ENCODE data around the gene BIVM. TPM values are rescaled to one million over a fixed set of nuclear protein-coding genes. Genes with fewer than 3 reads are reported as not detected.
"Not testable (repeated sequence)": the region's sequence is repeated elsewhere in the genome, so short reads cannot be mapped to it uniquely, and the experiment has no call there.

The BIVM gene
- total RNA-seq, 1 experiment from 2014 or later, result 14.9 TPM

DNA sequence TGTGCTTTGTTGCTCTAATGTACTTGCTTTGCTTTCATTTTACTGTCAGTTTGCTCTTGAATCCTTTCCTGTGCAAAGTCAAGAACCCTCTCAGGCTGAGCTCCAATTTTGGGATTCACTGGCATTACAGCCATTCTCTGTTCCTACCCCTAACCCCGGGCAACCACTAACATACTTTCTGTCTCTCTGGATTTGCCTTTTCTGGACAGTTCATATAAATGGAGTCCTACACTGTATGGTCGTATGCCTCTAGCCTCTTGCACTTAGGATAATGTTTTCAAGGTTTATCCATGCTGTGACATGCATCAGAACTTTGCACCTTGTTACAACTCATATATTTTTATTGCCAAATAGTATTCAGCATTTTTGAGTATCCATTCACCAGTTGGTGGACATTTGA lies 22.6 kb upstream of the BIVM start:
- H3K4me1 ChIP-seq, result peaks cover 2% of the 10 kb centered on the region
- no peaks in the 10 kb centered on the region for H3K27me3 ChIP-seq (replicated peaks; ENCODE audit: control insufficient read depth, insufficient read depth, low read length)
- BruUV-seq (replicated peaks), result no TSS peak
- no peak for DNase-seq
- no peak overlapping the region for H3K27ac Mint-ChIP-seq (ENCODE audit: unreplicated experiment)
- no peaks in the 10 kb centered on the region for H3K9me3 ChIP-seq
- peaks cover 14% of the 10 kb centered on the region for H3K4me1 Mint-ChIP-seq (ENCODE audit: low read depth, unreplicated experiment)
- H3K4me3 ChIP-seq (ENCODE audit: low read depth, low read length), result no peak overlapping the region
- H3K9me3 Mint-ChIP-seq (ENCODE audit: unreplicated experiment), result peaks cover 6% of the 10 kb centered on the region
- H3K36me3 ChIP-seq (ENCODE audit: control insufficient read depth, insufficient read depth, low read length), result no peaks in the 10 kb centered on the region
- TF ChIP-seq, protein P1, sequence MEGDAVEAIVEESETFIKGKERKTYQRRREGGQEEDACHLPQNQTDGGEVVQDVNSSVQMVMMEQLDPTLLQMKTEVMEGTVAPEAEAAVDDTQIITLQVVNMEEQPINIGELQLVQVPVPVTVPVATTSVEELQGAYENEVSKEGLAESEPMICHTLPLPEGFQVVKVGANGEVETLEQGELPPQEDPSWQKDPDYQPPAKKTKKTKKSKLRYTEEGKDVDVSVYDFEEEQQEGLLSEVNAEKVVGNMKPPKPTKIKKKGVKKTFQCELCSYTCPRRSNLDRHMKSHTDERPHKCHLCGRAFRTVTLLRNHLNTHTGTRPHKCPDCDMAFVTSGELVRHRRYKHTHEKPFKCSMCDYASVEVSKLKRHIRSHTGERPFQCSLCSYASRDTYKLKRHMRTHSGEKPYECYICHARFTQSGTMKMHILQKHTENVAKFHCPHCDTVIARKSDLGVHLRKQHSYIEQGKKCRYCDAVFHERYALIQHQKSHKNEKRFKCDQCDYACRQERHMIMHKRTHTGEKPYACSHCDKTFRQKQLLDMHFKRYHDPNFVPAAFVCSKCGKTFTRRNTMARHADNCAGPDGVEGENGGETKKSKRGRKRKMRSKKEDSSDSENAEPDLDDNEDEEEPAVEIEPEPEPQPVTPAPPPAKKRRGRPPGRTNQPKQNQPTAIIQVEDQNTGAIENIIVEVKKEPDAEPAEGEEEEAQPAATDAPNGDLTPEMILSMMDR (IDR thresholded peaks at IDR 0.05; ENCODE audit: insufficient read depth in 1 of 2, low read depth in 1 of 2, low read length in 1 of 2, severe bottlenecking in 1 of 2, unreplicated experiment in 1 of 2), result no peak
- no peaks in the 10 kb centered on the region for H3K27me3 Mint-ChIP-seq (ENCODE audit: insufficient read depth, unreplicated experiment)
- POLR2A ChIA-PET, result no interaction called here
- no peak overlapping the region for H3K4me3 Mint-ChIP-seq (ENCODE audit: unreplicated experiment)
- intact Hi-C loops (cut with micrococcal nuclease; ENCODE audit: unreplicated experiment), result no loop called here
- no peaks in the 10 kb centered on the region for H3K36me3 Mint-ChIP-seq (ENCODE audit: insufficient read depth, unreplicated experiment)
- CTCF ChIA-PET, result no interaction called here

DNA sequence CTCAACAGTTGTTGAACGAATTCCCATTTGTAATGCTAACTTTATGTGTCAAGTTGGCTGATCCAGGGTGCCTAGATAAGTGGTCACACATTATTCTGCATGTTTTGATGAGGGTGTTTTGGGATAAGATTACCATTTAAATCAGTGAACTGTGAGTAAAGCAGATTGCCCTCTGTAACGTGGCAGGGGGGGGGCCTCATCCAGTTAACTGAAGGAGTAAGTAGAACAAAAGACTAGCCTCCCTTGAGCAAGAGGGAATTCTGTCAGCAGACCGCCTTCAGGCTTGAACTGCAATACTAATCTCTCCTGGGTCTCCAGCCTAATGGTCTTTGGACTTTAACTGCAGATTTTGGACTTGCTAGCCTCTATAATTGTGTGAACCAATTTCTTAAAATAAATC lies 21.2 kb upstream of the BIVM start:
- CTCF ChIA-PET, result no interaction called here

DNA sequence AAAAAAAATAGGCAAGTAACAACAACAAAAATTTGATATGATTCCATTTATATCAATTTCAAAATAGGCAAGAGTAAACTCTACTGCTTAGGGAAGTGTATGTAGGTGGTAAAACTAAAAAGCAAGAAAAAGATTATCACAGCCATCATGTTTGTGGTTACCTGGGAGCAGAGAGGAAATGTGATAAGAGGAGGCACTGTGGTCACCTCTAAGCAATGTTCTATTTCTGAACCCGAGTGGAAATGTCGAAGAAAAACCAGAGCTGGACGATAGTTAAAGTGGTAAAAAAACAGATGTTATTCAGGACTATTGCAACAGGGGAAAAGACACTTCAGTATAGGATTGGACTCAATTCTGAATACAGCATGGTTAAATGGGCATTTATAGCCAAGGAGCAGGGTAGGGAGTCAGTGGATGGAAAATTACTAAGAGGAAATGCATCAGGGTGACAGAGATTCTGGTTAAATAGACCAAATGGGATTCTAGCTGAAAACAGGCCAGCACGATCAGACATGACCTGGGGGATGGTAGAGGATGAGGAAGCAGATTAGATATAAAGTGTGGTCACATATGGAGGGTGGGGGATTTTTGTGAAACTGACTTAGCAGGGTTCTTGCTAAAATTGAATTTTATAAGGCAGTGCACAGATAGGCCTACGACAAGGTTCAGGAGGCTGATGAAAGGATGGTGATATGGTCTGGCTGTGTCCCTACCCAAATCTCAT lies 19.3 kb upstream of the BIVM start:
- no TSS peak for BruUV-seq (replicated peaks)
- Histone ChIP-seq H3K4me3 (ENCODE audit: low read depth, low read length) (no peak overlapping the region), H3K27me3 (replicated peaks; ENCODE audit: control insufficient read depth, insufficient read depth, low read length) (no peaks in the 10 kb centered on the region), H3K4me1 (no peaks in the 10 kb centered on the region), H3K9me3 (no peaks in the 10 kb centered on the region; the same call in 1 of the 2 replicates), H3K36me3 (ENCODE audit: control insufficient read depth, insufficient read depth, low read length) (no peaks in the 10 kb centered on the region)
- no peak for DNase-seq
- H3K27ac Mint-ChIP-seq (ENCODE audit: unreplicated experiment), result no peak overlapping the region
- intact Hi-C loops (cut with micrococcal nuclease; ENCODE audit: unreplicated experiment), result no loop called here
- H3K27me3 Mint-ChIP-seq (ENCODE audit: insufficient read depth, unreplicated experiment), result no peaks in the 10 kb centered on the region
- TF ChIP-seq, protein P1 (IDR thresholded peaks at IDR 0.05; ENCODE audit: insufficient read depth in 1 of 2, low read depth in 1 of 2, low read length in 1 of 2, severe bottlenecking in 1 of 2, unreplicated experiment in 1 of 2), result no peak
- H3K36me3 Mint-ChIP-seq (ENCODE audit: insufficient read depth, unreplicated experiment), result no peaks in the 10 kb centered on the region
- H3K4me3 Mint-ChIP-seq (ENCODE audit: unreplicated experiment), result no peak overlapping the region
- H3K4me1 Mint-ChIP-seq (ENCODE audit: low read depth, unreplicated experiment), result no peaks in the 10 kb centered on the region
- CTCF ChIA-PET, result no interaction called here
- POLR2A ChIA-PET, result no interaction called here
- H3K9me3 Mint-ChIP-seq (ENCODE audit: unreplicated experiment), result peaks cover 9% of the 10 kb centered on the region

More for the DNA sequence above, 21.2 kb upstream of the BIVM start:
- intact Hi-C loops (cut with micrococcal nuclease; ENCODE audit: unreplicated experiment), result no loop called here
- Mint-ChIP-seq H3K4me1 (ENCODE audit: low read depth, unreplicated experiment) (no peaks in the 10 kb centered on the region), H3K4me3 (ENCODE audit: unreplicated experiment) (no peak overlapping the region), H3K27me3 (ENCODE audit: insufficient read depth, unreplicated experiment) (no peaks in the 10 kb centered on the region), H3K36me3 (ENCODE audit: insufficient read depth, unreplicated experiment) (no peaks in the 10 kb centered on the region), H3K27ac (ENCODE audit: unreplicated experiment) (no peak overlapping the region), H3K9me3 (ENCODE audit: unreplicated experiment) (peaks cover 9% of the 10 kb centered on the region)
- no peaks in the 10 kb centered on the region; the same call in 1 of the 2 replicates for H3K9me3 ChIP-seq
- H3K4me1 ChIP-seq, result no peaks in the 10 kb centered on the region; the same call in 1 of the 2 replicates
- no peak for DNase-seq
- POLR2A ChIA-PET, result no interaction called here
- H3K27me3 ChIP-seq (replicated peaks; ENCODE audit: control insufficient read depth, insufficient read depth, low read length), result no peaks in the 10 kb centered on the region
- TF ChIP-seq, protein P1 (IDR thresholded peaks at IDR 0.05; ENCODE audit: insufficient read depth in 1 of 2, low read depth in 1 of 2, low read length in 1 of 2, severe bottlenecking in 1 of 2, unreplicated experiment in 1 of 2), result no peak
- no peaks in the 10 kb centered on the region for H3K36me3 ChIP-seq (ENCODE audit: control insufficient read depth, insufficient read depth, low read length)
- H3K4me3 ChIP-seq (ENCODE audit: low read depth, low read length), result no peak overlapping the region
- no TSS peak for BruUV-seq (replicated peaks)

DNA sequence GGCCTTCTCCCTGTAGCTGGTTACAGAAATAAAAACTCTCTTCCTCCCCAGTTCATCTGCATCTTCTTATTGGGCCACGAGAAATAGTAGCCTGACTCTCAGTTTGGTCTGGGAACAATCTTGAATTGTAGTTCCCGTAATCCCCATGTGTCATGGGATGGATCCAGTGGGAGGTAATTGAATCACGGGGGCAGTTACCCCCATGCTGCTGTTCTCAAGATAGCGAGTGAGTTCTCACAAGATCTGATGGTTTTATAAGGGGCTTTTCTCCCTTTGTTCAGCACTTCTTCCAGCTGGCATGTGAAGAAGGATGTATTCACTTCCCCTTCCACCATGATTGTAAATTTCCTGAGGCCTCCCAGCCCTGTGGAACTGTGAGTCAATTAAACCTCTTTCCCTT lies 18.3 kb upstream of the BIVM start:
- H3K36me3 ChIP-seq (ENCODE audit: control insufficient read depth, insufficient read depth, low read length); CTCF ChIA-PET; DNase-seq; H3K4me3 ChIP-seq (ENCODE audit: low read depth, low read length); H3K36me3 Mint-ChIP-seq (ENCODE audit: insufficient read depth, unreplicated experiment); H3K9me3 ChIP-seq; intact Hi-C loops (cut with micrococcal nuclease; ENCODE audit: unreplicated experiment); POLR2A ChIA-PET; H3K9me3 Mint-ChIP-seq (ENCODE audit: unreplicated experiment); H3K27me3 ChIP-seq (replicated peaks; ENCODE audit: control insufficient read depth, insufficient read depth, low read length); H3K27ac Mint-ChIP-seq (ENCODE audit: unreplicated experiment); BruUV-seq (replicated peaks); H3K27me3 Mint-ChIP-seq (ENCODE audit: insufficient read depth, unreplicated experiment); H3K4me1 ChIP-seq; H3K4me3 Mint-ChIP-seq (ENCODE audit: unreplicated experiment); H3K4me1 Mint-ChIP-seq (ENCODE audit: low read depth, unreplicated experiment): not testable (repeated sequence)
